OCI-LY1 (cell line): ENCODE measurements around the gene PTPRZ1.

ENCODE experiments used
- H2AFZ ChIP-seq: fragments of 200-600 bp; sonication (generic), shearing (Covaris generic); 2 replicates; pipeline ENCODE4 v1.6.0; 2014; ENCODE audit warnings: antibody characterized with exemption, mild to moderate bottlenecking, low read length
- H3F3A ChIP-seq: fragments of 200-600 bp; sonication (generic), shearing (Covaris generic); 2 replicates; pipeline ENCODE4 v1.6.0; 2014; ENCODE audit warnings: mild to moderate bottlenecking, antibody characterized with exemption, low read length, moderate library complexity; ENCODE audit not compliant: insufficient read depth
- H3K27ac ChIP-seq: fragments of 200-600 bp; sonication (generic); 2 replicates; pipeline ENCODE4 v1.5.1; 2014; ENCODE audit warnings: low read length, mixed run types, mild to moderate bottlenecking, low read depth; ENCODE audit not compliant: poor library complexity, severe bottlenecking
- H3K27me3 ChIP-seq: fragments of 200-600 bp; sonication (generic); 2 replicates; pipeline ENCODE4 v1.6.0; 2014; ENCODE audit warnings: antibody characterized with exemption, mild to moderate bottlenecking, low read length, moderate library complexity; ENCODE audit not compliant: insufficient read depth
- H3K36me3 ChIP-seq: fragments of 200-600 bp; sonication (generic); 2 replicates; pipeline ENCODE4 v1.6.1; 2014; ENCODE audit warnings: mild to moderate bottlenecking, antibody characterized with exemption, low read length, moderate library complexity, mixed read lengths; ENCODE audit not compliant: insufficient read depth
- H3K4me1 ChIP-seq: fragments of 200-600 bp; sonication (generic); 2 replicates; pipeline ENCODE4 v1.5.1; 2014; ENCODE audit warnings: mild to moderate bottlenecking, low read length, moderate library complexity; ENCODE audit not compliant: insufficient read depth, severe bottlenecking
- H3K4me2 ChIP-seq: fragments of 200-600 bp; sonication (generic), shearing (Covaris generic); 2 replicates; pipeline ENCODE4 v1.6.1; 2014; ENCODE audit warnings: low read length
- H3K4me3 ChIP-seq: fragments of 200-600 bp; sonication (generic); 2 replicates; pipeline ENCODE4 v1.5.1; 2014; ENCODE audit warnings: low read length, low read depth, mild to moderate bottlenecking, mixed read lengths; ENCODE audit not compliant: poor library complexity, severe bottlenecking
- H3K79me2 ChIP-seq: fragments of 200-600 bp; shearing (Covaris generic); 2 replicates; pipeline ENCODE4 v1.6.1; 2016; ENCODE audit warnings: mixed run types, low read length, mixed read lengths; ENCODE audit not compliant: insufficient read depth
- H3K9ac ChIP-seq: fragments of 200-600 bp; sonication (generic), shearing (Covaris generic); 2 replicates; pipeline ENCODE4 v1.6.1; 2014; ENCODE audit warnings: mild to moderate bottlenecking, low read length, mixed read lengths
- H3K9me2 ChIP-seq: fragments of 200-600 bp; sonication (generic), shearing (Covaris generic); 2 replicates; pipeline ENCODE4 v1.6.1; 2014; ENCODE audit warnings: low read depth, mild to moderate bottlenecking, low read length, mixed read lengths
- H3K9me3 ChIP-seq: fragments of 200-600 bp; shearing (Covaris generic); 2 replicates; pipeline ENCODE4 v1.6.1; 2014; ENCODE audit warnings: low read length, mixed read lengths
- H4K20me1 ChIP-seq: fragments of 200-600 bp; sonication (generic), shearing (Covaris generic); 2 replicates; pipeline ENCODE4 v1.6.0; 2016; ENCODE audit warnings: mild to moderate bottlenecking, low read length; ENCODE audit not compliant: insufficient read depth
- CTCF ChIP-seq: fragments of 200-600 bp; sonication (generic), shearing (Covaris generic); IDR thresholded peaks from 2 replicates; pipeline ENCODE4 v1.5.1; 2017; ENCODE audit warnings: mild to moderate bottlenecking, antibody characterized with exemption, low read length, moderate library complexity, mixed read lengths
- EZH2 ChIP-seq: fragments of 200-600 bp; sonication (generic), shearing (Covaris generic); IDR thresholded peaks from 2 replicates; pipeline ENCODE4 v1.8.0; 2017; ENCODE audit warnings: borderline replicate concordance, mixed run types, mild to moderate bottlenecking, antibody characterized with exemption, low read length, moderate library complexity, mixed read lengths

Gene PTPRZ1

DNA sequence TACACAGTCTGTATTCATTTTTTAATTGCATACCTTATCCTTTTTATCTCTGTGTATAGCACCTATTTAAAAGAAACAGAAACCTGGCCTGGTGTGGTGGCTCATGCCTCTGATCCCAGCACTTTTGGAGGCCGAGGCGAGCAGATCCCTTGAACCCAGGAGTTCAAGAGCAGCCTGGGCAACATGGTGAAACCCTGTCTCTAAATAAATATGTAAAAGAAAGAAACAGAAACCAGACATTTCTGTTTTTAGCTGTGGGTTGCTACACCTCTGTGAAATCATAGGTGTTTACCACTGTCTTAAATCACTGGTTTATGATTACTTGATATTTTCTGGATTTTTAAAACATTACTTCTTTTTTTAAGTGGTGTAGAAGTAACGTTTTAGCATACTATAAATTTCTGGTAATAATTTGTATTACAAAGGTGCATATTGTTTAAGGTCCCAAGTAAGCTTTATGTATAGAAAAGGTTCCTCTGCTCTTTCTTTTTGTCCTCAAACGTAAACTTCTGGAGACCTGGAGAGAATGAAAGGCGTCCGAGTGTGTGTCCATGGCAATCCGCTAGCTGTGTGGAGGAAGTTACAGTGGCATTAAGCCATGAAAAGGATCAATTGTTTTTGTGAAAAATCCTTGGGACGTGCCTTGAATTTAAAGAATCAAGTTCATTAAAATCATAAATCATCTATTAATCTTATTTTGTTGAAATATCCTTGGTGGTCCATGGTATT is 41.1 kb downstream of the PTPRZ1 start:
- Histone ChIP-seq H3F3A (no peaks in the 10 kb centered on the region), H3K4me3 (no peak overlapping the region), H3K79me2 (no peaks in the 10 kb centered on the region), H3K27me3 (no peaks in the 10 kb centered on the region), H4K20me1 (no peaks in the 10 kb centered on the region), H2AFZ (no peak overlapping the region), H3K4me1 (no peaks in the 10 kb centered on the region), H3K9ac (no peak overlapping the region), H3K27ac (no peak overlapping the region), H3K4me2 (no peak overlapping the region), H3K9me3 (no peaks in the 10 kb centered on the region), H3K9me2 (no peaks in the 10 kb centered on the region), H3K36me3 (no peaks in the 10 kb centered on the region)
- TF ChIP-seq CTCF = no peak
- no peak for TF ChIP-seq EZH2

- Histone ChIP-seq H3K27me3 (no peaks in the 10 kb centered on the region), H3K4me2 (no peak overlapping the region), H3K9me2 (no peaks in the 10 kb centered on the region), H3K27ac (no peak overlapping the region), H3K9me3 (no peaks in the 10 kb centered on the region), H3K79me2 (no peaks in the 10 kb centered on the region), H3K36me3 (no peaks in the 10 kb centered on the region), H3F3A (no peaks in the 10 kb centered on the region), H3K4me1 (no peaks in the 10 kb centered on the region), H2AFZ (no peak overlapping the region), H3K9ac (no peak overlapping the region), H3K4me3 (no peak overlapping the region), H4K20me1 (no peaks in the 10 kb centered on the region)
- TF ChIP-seq CTCF (no peak), EZH2 (no peak)
These were observed 41.8 kb downstream of the PTPRZ1 start for GRCh38 chr7:121914676-121915279.

DNA sequence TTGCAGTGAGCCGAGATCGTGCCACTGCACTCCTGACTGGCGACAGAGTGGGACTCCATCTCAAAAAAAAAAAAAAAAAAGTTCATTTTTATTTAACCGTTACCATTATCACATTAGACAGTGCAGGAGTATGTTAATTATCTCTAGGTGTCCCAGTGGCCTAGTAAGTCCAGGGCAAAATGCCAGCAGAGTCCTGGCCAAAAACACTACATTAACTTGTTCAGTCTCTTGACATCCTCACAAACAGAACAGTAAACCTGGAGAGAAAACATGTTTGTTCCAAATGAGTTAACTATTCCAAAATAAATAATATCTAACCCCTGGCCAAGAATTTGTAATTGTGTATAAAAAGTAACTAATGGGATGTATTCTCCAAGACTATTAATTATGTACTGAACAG is 43.2 kb downstream of the PTPRZ1 start:
- TF ChIP-seq CTCF = no peak
- TF ChIP-seq EZH2 = no peak

More for the DNA sequence above, 43.2 kb downstream of the PTPRZ1 start:
- Histone ChIP-seq H2AFZ (no peak overlapping the region), H3K9ac (no peak overlapping the region), H3K4me3 (no peak overlapping the region), H4K20me1 (no peaks in the 10 kb centered on the region), H3F3A (no peaks in the 10 kb centered on the region), H3K4me2 (no peak overlapping the region), H3K4me1 (no peaks in the 10 kb centered on the region), H3K27me3 (no peaks in the 10 kb centered on the region), H3K9me2 (no peaks in the 10 kb centered on the region), H3K27ac (no peak overlapping the region), H3K79me2 (no peaks in the 10 kb centered on the region), H3K36me3 (no peaks in the 10 kb centered on the region), H3K9me3 (no peaks in the 10 kb centered on the region)
